Neural cell (in vitro differentiated cells): Measurements from ENCODE around the gene B3GALT4. TPM values are rescaled to one million over a fixed set of nuclear protein-coding genes. Genes with fewer than 3 reads are reported as not detected.

ENCODE experiments used
- H2AFZ ChIP-seq: fragments of 200-600, 300-800 bp; sonication (generic), shearing (Covaris generic); 2 replicates; pipeline ENCODE4 v1.6.0; 2014; ENCODE audit warnings: low read depth, mild to moderate bottlenecking, antibody characterized with exemption, low read length, moderate library complexity
- H3F3A ChIP-seq: fragments of 200-600 bp; shearing (Covaris generic); 2 replicates; pipeline ENCODE4 v1.6.1; 2016; ENCODE audit warnings: mild to moderate bottlenecking, moderate library complexity, mixed read lengths, antibody characterized with exemption, low read length; ENCODE audit not compliant: insufficient read depth, poor library complexity, severe bottlenecking
- H3K27ac ChIP-seq: fragments of 200-600, 300-800 bp; sonication (generic), shearing (Covaris generic); 2 replicates; pipeline ENCODE4 v1.5.1; 2014; ENCODE audit warnings: mild to moderate bottlenecking, low read length, moderate library complexity
- H3K27me3 ChIP-seq: fragments of 300-800, 200-600 bp; sonication (generic), shearing (Covaris generic); 2 replicates; pipeline ENCODE4 v1.6.0; 2014; ENCODE audit warnings: mild to moderate bottlenecking, low read depth, low read length, moderate library complexity; ENCODE audit not compliant: insufficient read depth
- H3K36me3 ChIP-seq: fragments of 300-800, 200-600 bp; sonication (generic), shearing (Covaris generic); 2 replicates; pipeline ENCODE4 v1.5.1; 2014; ENCODE audit warnings: mild to moderate bottlenecking, antibody characterized with exemption, low read length, moderate library complexity; ENCODE audit not compliant: insufficient read depth
- H3K4me2 ChIP-seq: fragments of 300-800, 200-600 bp; sonication (generic), shearing (Covaris generic); 2 replicates; pipeline ENCODE4 v1.6.0; 2014; ENCODE audit warnings: mild to moderate bottlenecking, low read length
- H3K4me3 ChIP-seq: fragments of 300-800, 200-600 bp; sonication (generic), shearing (Covaris generic); 2 replicates; pipeline ENCODE4 v1.5.1; 2014; ENCODE audit warnings: mild to moderate bottlenecking, low read length, moderate library complexity
- H3K79me2 ChIP-seq: fragments of 200-600 bp; shearing (Covaris generic); replicated peaks from 2 replicates; pipeline ENCODE4 v1.6.0; 2014; ENCODE audit warnings: mild to moderate bottlenecking, low read length, moderate library complexity; ENCODE audit not compliant: insufficient read depth
- H3K9ac ChIP-seq: fragments of 300-800, 200-600 bp; sonication (generic), shearing (Covaris generic); 2 replicates; pipeline ENCODE4 v1.6.1; 2016; ENCODE audit warnings: mild to moderate bottlenecking, low read length, mixed read lengths
- H3K9me2 ChIP-seq: fragments of 200-600 bp; shearing (Covaris generic); 2 replicates; pipeline ENCODE4 v1.6.1; 2016; ENCODE audit warnings: mild to moderate bottlenecking, low read length, mixed read lengths; ENCODE audit not compliant: insufficient read depth
- H3K9me3 ChIP-seq: fragments of 200-600, 300-800 bp; sonication (generic), shearing (Covaris generic); 2 replicates; pipeline ENCODE4 v1.6.1; 2016; ENCODE audit warnings: mild to moderate bottlenecking, mixed run types, low read length, moderate library complexity, mixed read lengths
- H4K20me1 ChIP-seq: fragments of 200-600 bp; shearing (Covaris generic); 2 replicates; pipeline ENCODE4 v1.6.1; 2016; ENCODE audit warnings: mild to moderate bottlenecking, mixed run types; ENCODE audit not compliant: insufficient read depth
- CTCF ChIP-seq: fragments of 450-650 bp; IDR thresholded peaks from 2 replicates; pipeline ENCODE4 v1.5.1; 2014; ENCODE audit warnings: antibody characterized with exemption, mild to moderate bottlenecking, moderate library complexity; ENCODE audit not compliant: poor library complexity, severe bottlenecking
- EP300 ChIP-seq: fragments of 450-650 bp; conservative IDR thresholded peaks from 2 replicates; pipeline ENCODE4 v1.6.1; 2014; ENCODE audit warnings: antibody characterized with exemption, mild to moderate bottlenecking, moderate library complexity; ENCODE audit not compliant: poor library complexity, severe bottlenecking
- EZH2 ChIP-seq: fragments of 200-600, 300-800 bp; shearing (Covaris generic), sonication (generic); IDR thresholded peaks from 2 replicates; pipeline ENCODE4 v1.6.1; 2014; ENCODE audit warnings: antibody characterized with exemption, low read length, borderline replicate concordance, mild to moderate bottlenecking; ENCODE audit not compliant: insufficient read depth, poor library complexity, severe bottlenecking
- MXI1 ChIP-seq: fragments of 450-650 bp; conservative IDR thresholded peaks from 2 replicates; pipeline ENCODE4 v1.6.1; 2014; ENCODE audit warnings: antibody characterized with exemption, mild to moderate bottlenecking; ENCODE audit not compliant: poor library complexity, severe bottlenecking
- POLR2AphosphoS5 ChIP-seq: IDR thresholded peaks from 2 replicates; pipeline ENCODE4 v1.6.1; 2012
- RAD21 ChIP-seq: fragments of 450-650 bp; conservative IDR thresholded peaks from 2 replicates; pipeline ENCODE4 v1.6.1; 2014; ENCODE audit warnings: antibody characterized with exemption, mild to moderate bottlenecking, moderate library complexity
- REST ChIP-seq: IDR thresholded peaks from 2 replicates; pipeline ENCODE4 v1.6.1; 2012; ENCODE audit warnings: borderline replicate concordance
- SMC3 ChIP-seq: fragments of 450-650 bp; conservative IDR thresholded peaks from 2 replicates; pipeline ENCODE4 v1.6.1; 2014; ENCODE audit warnings: antibody characterized with exemption, mild to moderate bottlenecking, moderate library complexity; ENCODE audit not compliant: poor library complexity
- TAF1 ChIP-seq: IDR thresholded peaks from 2 replicates; pipeline ENCODE4 v1.6.1; 2012; ENCODE audit warnings: low read depth
- polyA plus RNA-seq: library from polyadenylated mRNA; depleted of rRNA; stranded (reverse); fragments of >200 nt; gene quantifications from 2 replicates; pipeline ENCODE4 v1.2.3, GENCODE V29; 2014

B3GALT4 gene
- polyA plus RNA-seq, 1 donor from 2014 or later = 2.5 TPM

GRCh38 chr6:33271117-33271467 lies 5.8 kb upstream of the B3GALT4 start:
- Histone ChIP-seq H3K27ac (peak overlapping the region; percentile 97), H3K79me2 (peaks cover 19% of the 10 kb centered on the region)

More at GRCh38 chr6:33271117-33271467, 5.8 kb upstream of the B3GALT4 start:
- no peaks in the 10 kb centered on the region for H3F3A ChIP-seq
- no peaks in the 10 kb centered on the region for H3K9me3 ChIP-seq
- H2AFZ ChIP-seq = peak overlapping the region; percentile 74
- no peaks in the 10 kb centered on the region for H4K20me1 ChIP-seq
- H3K9ac ChIP-seq = peak overlapping the region; percentile 86
- TF ChIP-seq EP300 = no peak
- TF ChIP-seq POLR2AphosphoS5 = no peak
- TF ChIP-seq REST = no peak
- TF ChIP-seq EZH2 = no peak
- no peak for TF ChIP-seq TAF1
- no peak for TF ChIP-seq CTCF
- TF ChIP-seq RAD21 = no peak
- TF ChIP-seq MXI1 = no peak
- no peak for TF ChIP-seq SMC3
- no peaks in the 10 kb centered on the region for H3K27me3 ChIP-seq
- H3K4me2 ChIP-seq = peak overlapping the region; percentile 40
- H3K36me3 ChIP-seq = no peaks in the 10 kb centered on the region
- H3K9me2 ChIP-seq = no peaks in the 10 kb centered on the region
- peak overlapping the region; percentile 71 for H3K4me3 ChIP-seq
